ENCODE measurements around the gene MRPL48. TPM values are rescaled to one million over a fixed set of nuclear protein-coding genes. Genes with fewer than 3 reads are reported as not detected.
"Not testable (repeated sequence)": the region's sequence is repeated elsewhere in the genome, so short reads cannot be mapped to it uniquely, and the experiment has no call there.

MRPL48 gene
- 59.0 TPM for polyA plus RNA-seq (2012; ENCODE audit: low read depth, missing spikeins)

- TF ChIP-seq TAF1 (IDR thresholded peaks at IDR 0.05; ENCODE audit: low read depth, low read length) (peak; percentile 96), POU2F2 (IDR thresholded peaks at IDR 0.05; ENCODE audit: low read depth, low read length) (peak; percentile 69), POLR2AphosphoS5 (IDR thresholded peaks at IDR 0.05; ENCODE audit: low read depth, low read length) (peak; percentile 91), POLR2A (IDR thresholded peaks at IDR 0.05; ENCODE audit: low read depth, low read length) (peak; percentile 85), SPI1 (IDR thresholded peaks at IDR 0.05; ENCODE audit: low read depth, low read length) (no peak), PAX5 (IDR thresholded peaks at IDR 0.05; ENCODE audit: insufficient read depth, low read length, severe bottlenecking) (no peak)
- FAIRE-seq (peak; percentile 96), DNase-seq (ENCODE audit: insufficient read length, low spot score) (peak; percentile 88)
These were observed at the start of gene MRPL48 for GRCh38 chr11:73787643-73788558. Gene MRPL48 (plus strand): TSS chr11:73787874. CDS start chr11:73787972, 98 bp downstream.

GRCh38 chr11:73743045-73743444, 44.6 kb upstream of the MRPL48 start:
- no peak for FAIRE-seq
- DNase-seq (ENCODE audit: insufficient read length, low spot score), result no peak
- no peak for TF ChIP-seq POLR2AphosphoS5 (IDR thresholded peaks at IDR 0.05; ENCODE audit: low read depth, low read length)
- TF ChIP-seq POU2F2 (IDR thresholded peaks at IDR 0.05; ENCODE audit: low read depth, low read length), result no peak
- no peak for TF ChIP-seq PAX5 (IDR thresholded peaks at IDR 0.05; ENCODE audit: insufficient read depth, low read length, severe bottlenecking)
- TF ChIP-seq SPI1 (IDR thresholded peaks at IDR 0.05; ENCODE audit: low read depth, low read length), result no peak
- no peak for TF ChIP-seq TAF1 (IDR thresholded peaks at IDR 0.05; ENCODE audit: low read depth, low read length)
- no peak for TF ChIP-seq POLR2A (IDR thresholded peaks at IDR 0.05; ENCODE audit: low read depth, low read length)

- FAIRE-seq (no peak), DNase-seq (ENCODE audit: insufficient read length, low spot score) (no peak)
- TF ChIP-seq POU2F2 (IDR thresholded peaks at IDR 0.05; ENCODE audit: low read depth, low read length) (no peak), POLR2AphosphoS5 (IDR thresholded peaks at IDR 0.05; ENCODE audit: low read depth, low read length) (no peak), PAX5 (IDR thresholded peaks at IDR 0.05; ENCODE audit: insufficient read depth, low read length, severe bottlenecking) (no peak), SPI1 (IDR thresholded peaks at IDR 0.05; ENCODE audit: low read depth, low read length) (no peak), TAF1 (IDR thresholded peaks at IDR 0.05; ENCODE audit: low read depth, low read length) (no peak), POLR2A (IDR thresholded peaks at IDR 0.05; ENCODE audit: low read depth, low read length) (no peak)
These were observed 41.0 kb upstream of the MRPL48 start for GRCh38 chr11:73746701-73747100.

GRCh38 chr11:73747762-73748161, 39.9 kb upstream of the MRPL48 start:
- FAIRE-seq (no peak), DNase-seq (ENCODE audit: insufficient read length, low spot score) (no peak)
- TF ChIP-seq SPI1 (IDR thresholded peaks at IDR 0.05; ENCODE audit: low read depth, low read length) (no peak), PAX5 (IDR thresholded peaks at IDR 0.05; ENCODE audit: insufficient read depth, low read length, severe bottlenecking) (no peak), TAF1 (IDR thresholded peaks at IDR 0.05; ENCODE audit: low read depth, low read length) (no peak), POU2F2 (IDR thresholded peaks at IDR 0.05; ENCODE audit: low read depth, low read length) (no peak), POLR2AphosphoS5 (IDR thresholded peaks at IDR 0.05; ENCODE audit: low read depth, low read length) (no peak), POLR2A (IDR thresholded peaks at IDR 0.05; ENCODE audit: low read depth, low read length) (no peak)

- DNase-seq (ENCODE audit: insufficient read length, low spot score) (no peak), FAIRE-seq (no peak)
- no peak for TF ChIP-seq PAX5 (IDR thresholded peaks at IDR 0.05; ENCODE audit: insufficient read depth, low read length, severe bottlenecking)
- TF ChIP-seq TAF1 (IDR thresholded peaks at IDR 0.05; ENCODE audit: low read depth, low read length), result no peak
- TF ChIP-seq SPI1 (IDR thresholded peaks at IDR 0.05; ENCODE audit: low read depth, low read length), result no peak
- no peak for TF ChIP-seq POU2F2 (IDR thresholded peaks at IDR 0.05; ENCODE audit: low read depth, low read length)
These were observed 39.4 kb upstream of the MRPL48 start for GRCh38 chr11:73748300-73748699.

- DNase-seq (ENCODE audit: insufficient read length, low spot score) (no peak), FAIRE-seq (no peak)
- TF ChIP-seq POU2F2 (IDR thresholded peaks at IDR 0.05; ENCODE audit: low read depth, low read length), result no peak
- no peak for TF ChIP-seq PAX5 (IDR thresholded peaks at IDR 0.05; ENCODE audit: insufficient read depth, low read length, severe bottlenecking)
- TF ChIP-seq SPI1 (IDR thresholded peaks at IDR 0.05; ENCODE audit: low read depth, low read length), result no peak
- TF ChIP-seq POLR2AphosphoS5 (IDR thresholded peaks at IDR 0.05; ENCODE audit: low read depth, low read length), result no peak
- TF ChIP-seq POLR2A (IDR thresholded peaks at IDR 0.05; ENCODE audit: low read depth, low read length), result no peak
- TF ChIP-seq TAF1 (IDR thresholded peaks at IDR 0.05; ENCODE audit: low read depth, low read length), result no peak
These were observed 38.6 kb upstream of the MRPL48 start for GRCh38 chr11:73749118-73749517.

- FAIRE-seq, result no peak
- no peak for TF ChIP-seq PAX5 (IDR thresholded peaks at IDR 0.05; ENCODE audit: insufficient read depth, low read length, severe bottlenecking)
- no peak for TF ChIP-seq POLR2A (IDR thresholded peaks at IDR 0.05; ENCODE audit: low read depth, low read length)
- no peak for TF ChIP-seq TAF1 (IDR thresholded peaks at IDR 0.05; ENCODE audit: low read depth, low read length)
- no peak for TF ChIP-seq POU2F2 (IDR thresholded peaks at IDR 0.05; ENCODE audit: low read depth, low read length)
- TF ChIP-seq SPI1 (IDR thresholded peaks at IDR 0.05; ENCODE audit: low read depth, low read length), result no peak
- no peak for TF ChIP-seq POLR2AphosphoS5 (IDR thresholded peaks at IDR 0.05; ENCODE audit: low read depth, low read length)
- DNase-seq (ENCODE audit: insufficient read length, low spot score), result no peak
These were observed 37.4 kb upstream of the MRPL48 start for GRCh38 chr11:73750228-73750627.

GRCh38 chr11:73750862-73751261, 36.8 kb upstream of the MRPL48 start:
- FAIRE-seq; DNase-seq (ENCODE audit: insufficient read length, low spot score): not testable (repeated sequence)

- TF ChIP-seq PAX5 (IDR thresholded peaks at IDR 0.05; ENCODE audit: insufficient read depth, low read length, severe bottlenecking) (no peak), POLR2A (IDR thresholded peaks at IDR 0.05; ENCODE audit: low read depth, low read length) (no peak), POU2F2 (IDR thresholded peaks at IDR 0.05; ENCODE audit: low read depth, low read length) (no peak), TAF1 (IDR thresholded peaks at IDR 0.05; ENCODE audit: low read depth, low read length) (no peak), SPI1 (IDR thresholded peaks at IDR 0.05; ENCODE audit: low read depth, low read length) (no peak), POLR2AphosphoS5 (IDR thresholded peaks at IDR 0.05; ENCODE audit: low read depth, low read length) (no peak)
- no peak for FAIRE-seq
These were observed 35.3 kb upstream of the MRPL48 start for GRCh38 chr11:73752216-73752867.

More at GRCh38 chr11:73752216-73752867, 35.3 kb upstream of the MRPL48 start:
- no peak for DNase-seq (ENCODE audit: insufficient read length, low spot score)
